Measurements from ENCODE around the gene PPFIA3.
"Not testable (repeated sequence)": the region's sequence is repeated elsewhere in the genome, so short reads cannot be mapped to it uniquely, and the experiment has no call there.

PPFIA3 gene

GRCh38 chr19:49125025-49125731 is 5.8 kb downstream of the PPFIA3 start:
- no peak for DNase-seq

DNA sequence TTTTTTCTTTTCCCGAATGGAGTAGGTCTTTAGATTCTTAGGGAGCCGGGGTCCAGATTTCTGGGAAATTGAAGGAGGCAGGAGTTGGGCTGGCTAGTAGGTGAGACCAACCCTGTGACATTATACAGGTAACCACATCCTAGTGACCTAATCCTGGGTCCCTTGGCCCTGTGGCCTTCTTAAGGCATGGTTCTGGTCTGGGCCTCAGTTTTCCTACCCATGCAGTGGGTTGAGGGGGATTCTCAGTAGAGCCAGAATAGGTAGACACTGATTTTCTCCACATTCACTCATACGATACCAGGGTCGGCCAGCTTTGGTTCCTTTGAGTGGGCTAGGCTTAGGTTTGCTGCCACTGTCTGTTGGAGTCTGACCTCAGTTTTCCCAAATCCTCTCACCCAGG is 7.2 kb downstream of the PPFIA3 start:
- DNase-seq: no peak

DNA sequence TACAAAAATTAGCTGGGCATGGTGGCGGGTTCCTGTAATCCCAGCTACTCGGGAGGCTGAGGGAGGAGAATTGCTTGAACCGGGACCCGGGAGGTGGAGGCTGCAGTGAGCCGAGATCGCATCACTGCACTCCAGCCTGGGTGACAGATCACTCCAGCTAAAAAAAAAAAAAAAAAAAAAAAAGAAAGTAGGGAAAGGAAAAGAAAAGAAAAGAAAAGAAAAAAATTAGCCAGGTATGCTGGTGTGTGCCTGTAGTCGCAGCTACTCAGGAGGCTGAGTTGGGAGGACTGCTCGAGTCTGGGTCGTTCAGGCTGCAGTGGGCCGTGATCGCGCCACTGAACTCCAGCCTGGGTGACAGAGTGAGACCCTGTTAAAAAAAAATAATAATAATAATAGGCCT is 7.9 kb downstream of the PPFIA3 start:
- not testable (repeated sequence) for DNase-seq

GRCh38 chr19:49127674-49128544 is 8.6 kb downstream of the PPFIA3 start:
- DNase-seq: peak; percentile 95

GRCh38 chr19:49128545-49129237 is 9.3 kb downstream of the PPFIA3 start:
- DNase-seq: no peak

DNA sequence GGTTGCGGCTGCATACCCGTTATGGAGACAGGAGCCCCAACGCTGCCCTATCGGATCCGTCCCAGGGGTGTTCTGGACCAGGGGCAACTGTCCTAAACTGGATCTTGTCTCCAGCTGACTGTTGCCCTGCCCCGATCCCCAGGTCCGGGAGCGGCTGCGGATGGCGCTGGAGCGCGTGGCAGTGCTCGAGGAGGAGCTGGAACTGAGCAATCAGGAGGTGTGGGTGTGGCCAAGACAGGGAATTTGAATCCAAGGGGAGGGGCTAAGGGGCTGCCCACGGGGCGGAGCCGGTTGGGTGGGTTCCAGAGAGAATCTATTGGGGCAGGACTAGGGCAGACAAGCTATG is 9.9 kb downstream of the PPFIA3 start:
- DNase-seq: no peak

GRCh38 chr19:49130325-49130724 is 11.0 kb downstream of the PPFIA3 start:
- DNase-seq: no peak

DNA sequence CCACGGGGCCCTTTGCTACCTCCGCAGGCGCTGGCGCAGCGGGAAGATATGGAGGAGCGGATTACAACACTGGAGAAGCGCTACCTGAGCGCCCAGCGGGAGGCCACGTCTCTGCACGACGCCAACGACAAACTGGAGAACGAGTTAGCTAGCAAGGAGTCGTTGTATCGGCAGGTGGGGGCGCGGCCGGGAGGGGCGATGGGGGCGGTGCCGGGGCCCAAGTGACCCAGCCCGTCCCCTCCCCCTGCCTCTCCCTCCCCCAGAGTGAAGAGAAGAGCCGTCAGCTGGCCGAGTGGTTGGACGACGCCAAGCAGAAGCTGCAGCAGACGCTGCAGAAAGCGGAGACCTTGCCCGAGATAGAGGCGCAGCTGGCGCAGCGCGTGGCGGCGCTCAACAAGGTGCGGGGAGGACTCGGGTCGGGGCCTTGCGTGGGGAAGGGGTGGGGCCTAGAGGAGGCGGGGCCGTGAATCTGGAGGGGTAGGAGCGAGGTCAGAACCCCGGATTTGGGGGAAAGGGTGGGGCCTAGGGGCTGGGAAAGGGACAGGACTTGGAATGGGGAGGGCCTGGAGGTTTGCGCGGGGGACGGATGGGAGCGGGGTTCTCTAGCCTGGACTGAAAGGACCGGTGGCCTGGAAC is 13.7 kb downstream of the PPFIA3 start:
- DNase-seq: no peak

GRCh38 chr19:49133621-49134454 is 14.5 kb downstream of the PPFIA3 start:
- no peak for DNase-seq

DNA sequence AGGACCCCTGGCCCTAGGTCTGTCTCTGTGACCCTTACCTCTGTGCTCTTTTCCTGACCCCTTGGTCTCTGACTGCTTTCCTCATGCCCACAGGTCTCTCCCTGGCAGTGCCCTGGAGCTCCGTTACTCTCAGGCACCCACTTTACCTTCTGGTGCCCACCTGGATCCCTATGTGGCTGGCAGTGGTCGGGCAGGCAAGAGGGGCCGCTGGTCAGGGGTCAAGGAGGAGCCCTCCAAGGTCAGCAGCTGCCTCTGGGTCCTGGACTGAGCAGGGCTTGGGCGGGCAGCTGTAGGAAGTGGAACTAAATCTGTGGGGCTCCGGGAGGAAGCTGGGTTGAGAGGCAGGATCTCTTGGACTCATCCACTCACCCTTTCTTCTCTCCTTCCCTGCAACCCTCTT is 16.3 kb downstream of the PPFIA3 start:
- DNase-seq: no peak

DNA sequence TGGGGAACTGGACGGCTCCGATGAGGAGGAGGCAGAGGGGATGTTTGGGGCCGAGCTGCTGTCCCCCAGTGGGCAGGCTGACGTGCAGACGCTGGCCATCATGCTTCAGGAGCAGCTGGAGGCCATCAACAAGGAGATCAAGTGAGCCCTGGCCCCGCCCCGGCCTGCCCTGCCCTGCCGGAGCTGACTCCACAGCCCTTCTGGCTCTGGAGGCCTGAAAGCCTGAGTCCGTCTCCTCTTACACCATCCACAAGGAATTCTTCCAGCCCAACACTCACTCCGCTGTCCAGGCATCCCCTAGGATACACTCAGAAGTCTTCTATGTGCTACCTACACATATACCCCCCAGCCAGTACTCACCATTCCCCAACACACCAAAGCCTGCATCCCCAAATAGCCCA is 17.4 kb downstream of the PPFIA3 start:
- no peak for DNase-seq

GRCh38 chr19:49140951-49141350 is 21.6 kb downstream of the PPFIA3 start:
- no peak for DNase-seq

GRCh38 chr19:49141352-49141751 is 22.0 kb downstream of the PPFIA3 start:
- DNase-seq: no peak

DNA sequence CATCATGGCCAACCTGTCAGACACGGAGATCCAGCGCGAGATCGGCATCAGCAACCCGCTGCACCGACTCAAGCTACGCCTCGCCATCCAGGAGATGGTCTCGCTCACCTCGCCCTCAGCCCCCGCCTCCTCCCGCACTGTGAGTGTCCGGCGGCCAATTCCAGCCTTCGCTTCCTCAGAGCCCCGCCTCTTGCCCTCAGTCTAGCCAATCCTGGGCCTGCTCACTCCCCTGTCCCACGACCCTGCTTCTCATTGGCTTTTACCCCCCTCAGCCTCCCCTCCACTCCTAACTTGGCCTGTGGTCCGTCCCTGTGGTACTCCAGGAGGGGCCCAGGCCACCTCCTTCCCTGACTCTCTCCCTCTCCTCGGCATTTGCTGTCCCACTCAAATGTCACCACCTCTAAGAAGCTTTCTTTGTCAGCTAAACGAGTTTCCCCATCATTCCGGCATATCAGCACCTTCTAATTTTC is 23.6 kb downstream of the PPFIA3 start:
- DNase-seq: no peak

- peak; percentile 73 for DNase-seq
Measured at GRCh38 chr19:49145573-49146407, 26.4 kb downstream of the PPFIA3 start.

DNA sequence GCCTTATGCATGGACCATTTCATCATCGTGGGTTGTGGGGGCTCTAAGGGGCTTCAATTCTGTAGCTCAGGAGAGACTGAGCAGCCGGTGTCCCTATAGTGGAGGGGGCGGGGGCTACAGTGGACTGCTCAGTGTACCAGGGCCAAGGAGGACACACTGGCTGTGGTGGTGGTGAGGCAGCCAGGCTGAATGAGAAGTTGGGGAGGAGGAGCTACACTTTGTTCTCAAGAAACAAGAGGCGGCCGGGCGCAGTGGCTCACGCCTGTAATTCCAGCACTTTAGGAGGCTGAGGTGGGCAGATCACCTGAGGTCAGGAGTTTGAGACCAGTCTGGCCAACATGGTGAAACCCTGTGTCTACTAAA is 27.0 kb downstream of the PPFIA3 start:
- DNase-seq: not testable (repeated sequence)

GRCh38 chr19:49148044-49148682 is 28.8 kb downstream of the PPFIA3 start:
- no peak for DNase-seq

- DNase-seq: peak; percentile 92
Measured at GRCh38 chr19:49148784-49149651, 29.7 kb downstream of the PPFIA3 start.

GRCh38 chr19:49149652-49150105 is 30.3 kb downstream of the PPFIA3 start:
- peak; percentile 34 for DNase-seq
